Spleen (tissue), 11 donors: ENCODE measurements around the gene RAB28. TPM values are rescaled to one million over a fixed set of nuclear protein-coding genes. Genes with fewer than 3 reads are reported as not detected.

Experiments
- DNase-seq: peaks from one replicate; pipeline ENCODE4 v3.0.0-alpha.2; 2020
- H3K27ac ChIP-seq, 8 donors: fragments of 200-600 bp; sonication (generic) in 7 of 8; 1 replicate in 4 of 8; 2 replicates in 4 of 8; pipeline versions ENCODE4 v1.5.0 to v1.8.0; 2016 to 2021; ENCODE audit warnings: inconsistent platforms in 4 of 8, mild to moderate bottlenecking in 4 of 8, moderate library complexity in 1 of 8
- H3K27me3 ChIP-seq, 7 donors: fragments of 200-600 bp; sonication (generic) in 6 of 7; replicated peaks in 1 of 7; 1 replicate in 4 of 7; 2 replicates in 3 of 7; pipeline versions ENCODE4 v1.5.0 to v1.8.0; 2016 to 2021; ENCODE audit warnings: inconsistent platforms in 3 of 7, mild to moderate bottlenecking in 1 of 7
- H3K36me3 ChIP-seq, 6 donors: fragments of 200-600 bp; sonication (generic) in 5 of 6; 1 replicate in 4 of 6; 2 replicates in 2 of 6; pipeline versions ENCODE4 v1.5.0 to v1.8.0; 2016 to 2021; ENCODE audit warnings: inconsistent platforms in 2 of 6
- H3K4me1 ChIP-seq, 6 donors: fragments of 200-600 bp; sonication (generic) in 5 of 6; 1 replicate in 3 of 6; 2 replicates in 3 of 6; pipeline versions ENCODE4 v1.5.0 to v1.8.0; 2016 to 2021; ENCODE audit warnings: inconsistent platforms in 3 of 6
- H3K4me3 ChIP-seq, 8 donors: fragments of 200-600 bp; sonication (generic) in 7 of 8; 1 replicate in 4 of 8; 2 replicates in 4 of 8; pipeline versions ENCODE4 v1.5.0 to v1.8.0; 2016 to 2021; ENCODE audit warnings: inconsistent platforms in 4 of 8, mild to moderate bottlenecking in 4 of 8, moderate library complexity in 2 of 8
- H3K9me3 ChIP-seq, 8 donors: fragments of 200-600 bp; sonication (generic) in 7 of 8; 1 replicate in 4 of 8; 2 replicates in 4 of 8; pipeline versions ENCODE4 v1.5.0 to v1.8.0; 2016 to 2021; ENCODE audit warnings: inconsistent platforms in 4 of 8
- POLR2A ChIP-seq, 3 donors: fragments of 450-650 bp; IDR thresholded peaks; one replicate each; pipeline ENCODE4 v1.5.1; 2017; ENCODE audit warnings: antibody characterized with exemption in 3 of 3, mild to moderate bottlenecking in 1 of 3
- POLR2AphosphoS5 ChIP-seq, 3 donors: sonication (generic); formaldehyde crosslinking; IDR thresholded peaks; one replicate each; pipeline ENCODE4 v1.5.1; 2017; ENCODE audit warnings: antibody characterized with exemption in 3 of 3
- WGBS, 5 donors: extraction: QIAGEN DNeasy Blood & Tissue Kit in 3 of 5; methylation state at CpG; one replicate each; pipeline versions ENCODE4 v1.1.5 to v1.1.7; 2013 to 2018; 5-methylcytosine and 5-hydroxymethylcytosine counted together
- intact Hi-C: fragments of 100-400 bp; cut with DNase I; formaldehyde crosslinking; loops from one replicate; pipeline ENCODE4 v1.15.0; 2023; ENCODE audit warnings: low total_unique reads
- polyA plus RNA-seq, 3 donors: library from polyadenylated mRNA; stranded (reverse); fragments of 200-250 nt; gene quantifications; one replicate each; pipeline ENCODE4 v1.2.1, GENCODE V29; 2013
- total RNA-seq, 7 donors: library from RNA; depleted of rRNA in 3 of 7; stranded (reverse); fragments of >200 nt in 3 of 7; fragmentation: NEBNext Ultra II Directional in 4 of 7; extraction: Animal tissue kit (Norgen Biotek cat#: 25700) in 4 of 7; gene quantifications; one replicate each; pipeline versions ENCODE4 v1.1.0 to v1.2.1, GENCODE V29; 2016 to 2021
- TF ChIP-seq, protein P1 (sequence below), 11 experiments: fragments of 200-600 bp in 7 of 11; fragments of 450-650 bp in 4 of 11; sonication (generic) in 4 of 11; IDR thresholded peaks in 8 of 11; conservative IDR thresholded peaks in 3 of 11; 1 replicate in 7 of 11; 2 replicates in 4 of 11; pipeline versions ENCODE4 v1.4.0 to v1.8.0; 2016 to 2021; ENCODE audit warnings: antibody characterized with exemption in 11 of 11, inconsistent platforms in 4 of 11, mild to moderate bottlenecking in 1 of 11
- donor health status: healthy with polysubstance abuse.
- donor health status: DM: no; HTN: no; CAD: no; lungs with moderate emphysema.
- donor health status: DM: no; HTN: no; CAD: no.
- donor health status: Bipolar disorder and iron deficiency.
- donor health status: healthy.
- donor health status: DM: no; HTN: no; CAD: no.
- donor health status: DM: yes; HTN: yes; CAD: no.

The RAB28 gene
- total and polyA plus RNA-seq, 10 donors = 9.9 to 23.4 (median 18.3) TPM

DNA sequence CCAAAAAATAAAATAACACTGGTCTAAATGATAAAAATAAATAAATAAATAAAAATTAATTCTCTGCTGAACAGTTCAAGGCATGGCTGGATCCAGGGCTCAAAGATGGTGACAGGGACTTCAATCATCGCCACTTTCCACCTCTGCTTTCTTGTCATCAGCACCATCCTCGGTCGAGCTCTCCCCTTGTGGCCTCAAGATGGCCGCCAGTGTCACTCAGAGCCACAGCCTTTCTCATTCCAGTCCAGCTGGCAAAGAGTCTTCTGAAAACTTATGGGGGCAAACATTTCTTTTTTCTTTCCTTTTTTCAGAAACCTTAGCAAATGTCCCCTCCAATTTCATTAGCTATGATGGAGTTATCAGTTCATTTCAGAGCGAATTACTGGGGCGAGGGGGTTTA, 119.5 kb downstream of the RAB28 start:
- Histone ChIP-seq H3K36me3 (peaks cover 0 to 39% (median 1%) of the 10 kb centered on the region in 6 donors), H3K27ac (no peak overlapping the region), H3K4me3 (no peak overlapping the region), H3K9me3 (no peaks in the 10 kb centered on the region), H3K27me3 (no peaks in the 10 kb centered on the region), H3K4me1 (no peaks in the 10 kb centered on the region)
- WGBS, 5 donors = 97 to 99% (median 98%) methylated on average over 6 of the region's 6 CpGs
- TF ChIP-seq POLR2AphosphoS5 (IDR thresholded peaks at IDR 0.05) (no peak), POLR2A (IDR thresholded peaks at IDR 0.05) (no peak)
- TF ChIP-seq, protein P1, sequence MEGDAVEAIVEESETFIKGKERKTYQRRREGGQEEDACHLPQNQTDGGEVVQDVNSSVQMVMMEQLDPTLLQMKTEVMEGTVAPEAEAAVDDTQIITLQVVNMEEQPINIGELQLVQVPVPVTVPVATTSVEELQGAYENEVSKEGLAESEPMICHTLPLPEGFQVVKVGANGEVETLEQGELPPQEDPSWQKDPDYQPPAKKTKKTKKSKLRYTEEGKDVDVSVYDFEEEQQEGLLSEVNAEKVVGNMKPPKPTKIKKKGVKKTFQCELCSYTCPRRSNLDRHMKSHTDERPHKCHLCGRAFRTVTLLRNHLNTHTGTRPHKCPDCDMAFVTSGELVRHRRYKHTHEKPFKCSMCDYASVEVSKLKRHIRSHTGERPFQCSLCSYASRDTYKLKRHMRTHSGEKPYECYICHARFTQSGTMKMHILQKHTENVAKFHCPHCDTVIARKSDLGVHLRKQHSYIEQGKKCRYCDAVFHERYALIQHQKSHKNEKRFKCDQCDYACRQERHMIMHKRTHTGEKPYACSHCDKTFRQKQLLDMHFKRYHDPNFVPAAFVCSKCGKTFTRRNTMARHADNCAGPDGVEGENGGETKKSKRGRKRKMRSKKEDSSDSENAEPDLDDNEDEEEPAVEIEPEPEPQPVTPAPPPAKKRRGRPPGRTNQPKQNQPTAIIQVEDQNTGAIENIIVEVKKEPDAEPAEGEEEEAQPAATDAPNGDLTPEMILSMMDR (IDR thresholded peaks at IDR 0.05 in 8 of 11, conservative IDR thresholded peaks at IDR 0.05 in 3 of 11) = no peak
- DNase-seq = no peak
- intact Hi-C loops = no loop called here

DNA sequence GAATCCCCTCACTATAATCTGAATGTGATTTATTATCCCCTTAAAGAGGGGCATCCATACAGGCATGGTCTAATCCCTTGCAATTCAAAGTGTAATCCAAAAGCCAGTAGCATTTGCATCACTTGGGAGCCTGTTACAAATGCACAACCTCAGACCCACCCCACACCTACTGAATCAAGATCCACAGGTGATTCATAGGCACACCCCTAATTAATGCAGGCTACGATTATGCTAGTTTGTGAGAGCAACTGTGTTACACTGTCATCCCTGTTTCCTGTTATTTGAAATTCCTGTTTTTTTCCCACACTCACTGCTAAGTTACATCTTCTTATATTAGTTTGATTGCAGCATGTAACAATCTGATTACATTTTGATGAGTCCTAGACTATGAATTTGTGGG, 120.0 kb downstream of the RAB28 start:
- intact Hi-C loops = no loop called here
- H3K9me3 ChIP-seq = no peaks in the 10 kb centered on the region
- H3K4me3 ChIP-seq = no peak overlapping the region
- WGBS, 5 donors = 83 to 95% (median 92%) methylated on average over 1 of the region's 1 CpG
- DNase-seq = no peak
- H3K27ac ChIP-seq = no peak overlapping the region
- H3K4me1 ChIP-seq = no peaks in the 10 kb centered on the region
- no peaks in the 10 kb centered on the region for H3K27me3 ChIP-seq
- peaks cover 0 to 39% (median 1%) of the 10 kb centered on the region in 6 donors for H3K36me3 ChIP-seq
- TF ChIP-seq, protein P1 (IDR thresholded peaks at IDR 0.05 in 8 of 11, conservative IDR thresholded peaks at IDR 0.05 in 3 of 11) = no peak
- TF ChIP-seq POLR2AphosphoS5 (IDR thresholded peaks at IDR 0.05) (no peak), POLR2A (IDR thresholded peaks at IDR 0.05) (no peak)

DNA sequence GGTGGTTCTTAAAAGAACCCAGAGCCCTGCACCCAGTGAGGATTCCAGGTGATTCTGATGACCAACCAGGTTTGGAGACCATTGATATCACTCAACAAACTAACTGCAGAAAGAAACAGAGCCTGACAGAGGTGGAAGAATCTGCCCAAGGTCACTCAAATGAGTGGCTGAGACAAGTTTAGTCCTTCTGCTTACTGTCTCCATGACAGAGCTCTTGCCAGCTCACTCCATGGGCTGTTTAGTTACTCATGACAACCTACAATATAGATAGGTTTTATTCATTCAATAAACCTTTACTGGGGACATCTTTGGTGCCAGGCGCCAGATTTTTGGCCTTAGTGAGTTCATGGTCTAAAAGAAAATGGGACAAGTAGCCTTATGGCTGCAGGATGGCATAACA, 124.3 kb downstream of the RAB28 start:
- Histone ChIP-seq H3K27me3 (no peaks in the 10 kb centered on the region), H3K4me3 (no peak overlapping the region), H3K4me1 (no peaks in the 10 kb centered on the region), H3K27ac (no peak overlapping the region), H3K36me3 (peaks cover 0 to 5% (median 0%) of the 10 kb centered on the region in 6 donors), H3K9me3 (no peaks in the 10 kb centered on the region)
- intact Hi-C loops = no loop called here
- WGBS, 5 donors = 94 to 100% (median 96%) methylated on average over 1 of the region's 1 CpG
- DNase-seq = no peak
- TF ChIP-seq POLR2A (IDR thresholded peaks at IDR 0.05) = no peak
- TF ChIP-seq POLR2AphosphoS5 (IDR thresholded peaks at IDR 0.05) = no peak
- TF ChIP-seq, protein P1 (IDR thresholded peaks at IDR 0.05 in 8 of 11, conservative IDR thresholded peaks at IDR 0.05 in 3 of 11) = no peak

DNA sequence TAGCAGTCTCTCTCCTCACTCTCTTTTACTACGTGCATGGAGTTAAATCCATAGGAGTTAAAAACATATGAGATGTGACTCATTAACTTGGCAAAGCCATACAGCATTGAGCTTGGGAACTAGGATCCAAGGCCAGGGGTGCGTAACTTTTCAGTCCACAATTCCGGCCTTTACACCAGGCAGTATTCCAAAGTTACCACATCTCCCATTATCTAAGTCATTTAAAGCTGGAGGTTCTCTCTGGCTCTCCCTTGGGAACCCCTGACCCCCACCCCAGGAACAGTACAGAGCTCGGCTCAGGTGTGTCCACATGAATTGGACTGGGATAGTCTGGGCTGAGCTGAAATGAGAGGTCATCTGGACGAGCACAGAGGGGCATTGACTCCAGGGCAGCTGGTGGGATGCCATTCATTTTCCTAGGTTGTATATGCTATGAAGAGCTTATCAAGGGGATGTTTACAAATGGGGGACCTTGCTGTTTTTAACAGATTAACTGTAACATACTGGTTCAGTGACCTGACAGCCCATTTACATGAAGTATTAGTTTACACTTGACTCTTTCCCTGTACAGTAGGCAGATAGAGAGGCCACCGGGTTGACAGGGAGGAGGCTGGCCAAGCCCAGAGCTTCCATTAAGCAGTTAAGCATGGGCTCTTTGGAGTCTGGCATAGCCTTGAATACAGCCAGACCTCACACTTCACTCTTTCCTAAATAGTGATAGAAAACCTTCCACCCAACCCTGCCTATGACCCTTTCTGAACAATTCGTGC, 128.8 kb downstream of the RAB28 start:
- TF ChIP-seq POLR2AphosphoS5 (IDR thresholded peaks at IDR 0.05) (no peak), POLR2A (IDR thresholded peaks at IDR 0.05) (no peak)
- TF ChIP-seq, protein P1 (IDR thresholded peaks at IDR 0.05 in 8 of 11, conservative IDR thresholded peaks at IDR 0.05 in 3 of 11) = no peak
- Histone ChIP-seq H3K9me3 (peaks cover 0 to 10% (median 0%) of the 10 kb centered on the region in 8 donors), H3K4me3 (no peak overlapping the region), H3K27ac (no peak overlapping the region), H3K4me1 (no peaks in the 10 kb centered on the region), H3K27me3 (no peaks in the 10 kb centered on the region), H3K36me3 (peaks cover 0 to 6% (median 0%) of the 10 kb centered on the region in 6 donors)
- intact Hi-C loops = no loop called here
- DNase-seq = no peak
- 81 to 90% (median 87%) methylated on average over 7 of the region's 7 CpGs for WGBS, 5 donors
